ENCODE results near the gene TSNAXIP1. TPM values are rescaled to one million over a fixed set of nuclear protein-coding genes. Genes with fewer than 3 reads are reported as not detected.

TSNAXIP1 gene
- total and polyA plus RNA-seq, 10 of the 15 experiments (the other 5 are each of a cell fraction or from before 2014, with no cell fraction given), result 0.09 to 0.63 (median 0.37) TPM; not detected in 1

- no peaks in the 10 kb centered on the region; the same call in 1 of the 2 replicates for H4K20me1 ChIP-seq (ENCODE audit: control insufficient read depth, insufficient read depth)
- H3K9me3 ChIP-seq (replicated peaks; ENCODE audit: control insufficient read depth, insufficient read depth, low read length), result no peaks in the 10 kb centered on the region
- intact Hi-C loops (cut with micrococcal nuclease; ENCODE audit: unreplicated experiment) (no loop called here), in situ Hi-C loops (cut with MboI) (no loop called here)
- RAD21 ChIA-PET (ENCODE audit: unreplicated experiment), result interaction anchor here (0.6 to 1.7 kb wide), 4 partner anchors 55 to 319 kb away, joined by 3 to 7 read pairs (median 4); partner anchors contain the start of gene ATP6V0D1
- DNase-seq (ENCODE audit: low read depth, low spot score) (no peak), FAIRE-seq (no peak), ATAC-seq (no peak)
- no peaks in the 10 kb centered on the region for H3K27me3 ChIP-seq (replicated peaks in 1 of 2; ENCODE audit: control insufficient read depth in 2 of 2, insufficient read depth in 2 of 2, low read length in 1 of 2)
- H3K36me3 ChIP-seq (ENCODE audit: control insufficient read depth in 2 of 2, insufficient read depth in 2 of 2, low read length in 1 of 2), result peaks cover 2 to 4% of the 10 kb centered on the region in 2 experiments; a peak in 3 of 4 replicates
- H2AFZ ChIP-seq (ENCODE audit: control insufficient read depth, low read depth, low read length), result no peak overlapping the region
- BruUV-seq (replicated peaks), result no TSS peak
- H3K9ac ChIP-seq (ENCODE audit: control insufficient read depth, insufficient read depth, low read length), result no peak overlapping the region
- POLR2A ChIA-PET, result interaction anchor here (0.5 to 2.5 kb wide), 4 partner anchors 14 to 115 kb away, joined by 3 to 17 read pairs (median 5); no protein-coding TSS in a partner anchor
- no peak overlapping the region for H3K27ac ChIP-seq (ENCODE audit: control insufficient read depth, insufficient read depth)
- peaks cover 58% of the 10 kb centered on the region for H3K79me2 ChIP-seq (ENCODE audit: control insufficient read depth, insufficient read depth, low read length)
- 0 out of 2 replicates have a peak overlapping the region, but pooled peaks have one; percentile 41 for H3K4me2 ChIP-seq (ENCODE audit: control insufficient read depth, insufficient read depth)
- CTCF ChIA-PET, result interaction anchor here (0.6 to 3.9 kb wide), 7 partner anchors 15 to 280 kb away, joined by 3 to 44 read pairs (median 5); no protein-coding TSS in a partner anchor
- peaks cover 26% of the 10 kb centered on the region for H3K4me1 ChIP-seq (ENCODE audit: control insufficient read depth, insufficient read depth, low read length)
- WGBS (ENCODE audit: insufficient coverage, insufficient replicate concordance, low lambda C conversion rate, missing lambda C conversion rate), result 86% methylated on average over 7 of the region's 7 CpGs
- SMC1A ChIA-PET (ENCODE audit: uncharacterized antibody, unreplicated experiment), result interaction anchor here (0.7 to 2.5 kb wide), 5 partner anchors 13 to 128 kb away, joined by 3 to 8 read pairs (median 4); partner anchors contain the start of gene GFOD2
- H3K4me3 ChIP-seq, result no peak overlapping the region
- TF ChIP-seq USF1 (IDR thresholded peaks at IDR 0.05; ENCODE audit: borderline replicate concordance, extremely low read length, insufficient read depth, low read depth, low read length) (no peak), HCFC1 (IDR thresholded peaks at IDR 0.05; ENCODE audit: low read length) (no peak), SMAD1 (IDR thresholded peaks at IDR 0.05; ENCODE audit: low read depth, partially characterized antibody) (no peak), SRF (IDR thresholded peaks at IDR 0.05; ENCODE audit: low read depth in 2 of 2, low read length in 2 of 2) (no peak), CBFB (IDR thresholded peaks at IDR 0.05; ENCODE audit: low read depth) (no peak), RELB (IDR thresholded peaks at IDR 0.05; ENCODE audit: low read depth) (no peak), REST (IDR thresholded peaks at IDR 0.05; ENCODE audit: low read depth, low read length) (no peak), MTA3 (IDR thresholded peaks at IDR 0.05; ENCODE audit: borderline replicate concordance, low read length) (no peak), TCF12 (IDR thresholded peaks at IDR 0.05; ENCODE audit: low read depth, low read length) (no peak), TCF3 (IDR thresholded peaks at IDR 0.05; ENCODE audit: borderline replicate concordance, insufficient read depth, low read depth, low read length) (no peak), RUNX3 (IDR thresholded peaks at IDR 0.05; ENCODE audit: low read length) (no peak), KLF5 (IDR thresholded peaks at IDR 0.05; ENCODE audit: partially characterized antibody) (no peak), ZBTB4 (CRISPR knock-in tag; IDR thresholded peaks at IDR 0.05) (no peak), NR2C1 (IDR thresholded peaks at IDR 0.05) (no peak)
Measured at GRCh38 chr16:67800338-67800926, 6.3 kb upstream of the TSNAXIP1 start.
